Measurements from ENCODE around the gene ITGA1. TPM values are rescaled to one million over a fixed set of nuclear protein-coding genes. Genes with fewer than 3 reads are reported as not detected.

The ITGA1 gene
- polyA plus RNA-seq, 1 donor (not counting 4 experiments of a cell fraction or from before 2014, with no cell fraction given) = 1.4 TPM

GRCh38 chr5:52906845-52907244 lies 119.1 kb downstream of the ITGA1 start:
- no peak for DNase-seq (ENCODE audit: low read depth, low spot score)

DNA sequence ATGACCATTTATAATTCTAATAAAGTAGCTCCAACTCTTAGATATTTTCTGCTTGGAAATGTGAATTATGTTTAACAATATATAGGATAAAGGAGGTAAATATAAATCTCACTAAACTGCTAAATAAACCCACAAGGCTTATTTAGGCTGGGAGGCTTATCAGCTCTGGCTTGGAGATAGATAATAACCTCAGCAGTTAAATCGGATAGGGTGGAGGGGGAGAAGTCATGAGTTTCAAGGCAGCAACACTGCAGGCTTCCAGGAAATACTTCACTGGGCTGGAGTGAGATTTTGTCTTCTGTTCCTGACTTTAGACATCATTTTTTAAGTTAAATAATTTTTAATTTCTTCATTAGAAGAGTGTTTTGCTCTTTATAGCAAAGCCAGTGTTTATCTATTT lies 121.5 kb downstream of the ITGA1 start:
- no peak for DNase-seq (ENCODE audit: low read depth, low spot score)
- no peak overlapping the region for H3K9ac ChIP-seq (ENCODE audit: control insufficient read depth, extremely low read depth, insufficient read depth, low read length)
- H3K27me3 ChIP-seq (ENCODE audit: control insufficient read depth, extremely low read depth, insufficient read depth, low read length) = no peaks in the 10 kb centered on the region
- H3K36me3 ChIP-seq (ENCODE audit: control insufficient read depth in 2 of 2, extremely low read depth in 1 of 2, insufficient read depth in 2 of 2, low read length in 2 of 2) = no peaks in the 10 kb centered on the region
- H3K4me1 ChIP-seq (ENCODE audit: control insufficient read depth, extremely low read depth, insufficient read depth, low read length) = no peaks in the 10 kb centered on the region
- H3K4me2 ChIP-seq (ENCODE audit: control insufficient read depth, extremely low read depth, insufficient read depth, low read depth, low read length) = no peak overlapping the region
- FAIRE-seq = no peak
- no peaks in the 10 kb centered on the region for H3K9me1 ChIP-seq (ENCODE audit: control insufficient read depth, extremely low read depth, insufficient read depth, low read length)
- no peaks in the 10 kb centered on the region for H4K20me1 ChIP-seq (ENCODE audit: control insufficient read depth, extremely low read depth, insufficient read depth, low read length)
- H3K27ac ChIP-seq (ENCODE audit: control insufficient read depth, insufficient read depth, low read length) = no peak overlapping the region
- no peaks in the 10 kb centered on the region for H3K79me2 ChIP-seq (ENCODE audit: control insufficient read depth, insufficient read depth, low read length)
- H3K4me3 ChIP-seq (ENCODE audit: control insufficient read depth in 2 of 3, extremely low read depth in 1 of 3, insufficient read depth in 2 of 3, low read depth in 1 of 3, low read length in 3 of 3) = no peak overlapping the region
- dilution Hi-C loops (cut with MboI; ENCODE audit: extremely low pct_ligation_motif_present, low sequenced_read_pairs) = loop anchor here (25.0 kb wide), 1 partner anchor 222 kb away; no protein-coding TSS in a partner anchor
- TF ChIP-seq CTCF (optimal IDR thresholded peaks at IDR 0.05 in 1 of 3, IDR thresholded peaks at IDR 0.05 in 1 of 3, conservative IDR thresholded peaks at IDR 0.05 in 1 of 3; ENCODE audit: extremely low read depth in 1 of 3, insufficient read depth in 2 of 3, low read length in 3 of 3) (no peak), EZH2 (IDR thresholded peaks at IDR 0.05; ENCODE audit: low read length) (no peak)
- no peaks in the 10 kb centered on the region for H3K9me3 ChIP-seq (ENCODE audit: control insufficient read depth, low read depth, low read length)
- no peak overlapping the region for H2AFZ ChIP-seq (ENCODE audit: control insufficient read depth, low read length)

More at GRCh38 chr5:52906845-52907244, 119.1 kb downstream of the ITGA1 start:
- Histone ChIP-seq H3K4me3 (ENCODE audit: control insufficient read depth in 2 of 3, extremely low read depth in 1 of 3, insufficient read depth in 2 of 3, low read depth in 1 of 3, low read length in 3 of 3) (no peak overlapping the region), H3K9me3 (ENCODE audit: control insufficient read depth, low read depth, low read length) (no peaks in the 10 kb centered on the region), H3K27ac (ENCODE audit: control insufficient read depth, insufficient read depth, low read length) (no peak overlapping the region), H3K4me1 (ENCODE audit: control insufficient read depth, extremely low read depth, insufficient read depth, low read length) (no peaks in the 10 kb centered on the region), H3K9me1 (ENCODE audit: control insufficient read depth, extremely low read depth, insufficient read depth, low read length) (no peaks in the 10 kb centered on the region), H3K79me2 (ENCODE audit: control insufficient read depth, insufficient read depth, low read length) (no peaks in the 10 kb centered on the region), H3K9ac (ENCODE audit: control insufficient read depth, extremely low read depth, insufficient read depth, low read length) (no peak overlapping the region), H3K36me3 (ENCODE audit: control insufficient read depth in 2 of 2, extremely low read depth in 1 of 2, insufficient read depth in 2 of 2, low read length in 2 of 2) (no peaks in the 10 kb centered on the region), H3K27me3 (ENCODE audit: control insufficient read depth, extremely low read depth, insufficient read depth, low read length) (no peaks in the 10 kb centered on the region), H3K4me2 (ENCODE audit: control insufficient read depth, extremely low read depth, insufficient read depth, low read depth, low read length) (no peak overlapping the region), H4K20me1 (ENCODE audit: control insufficient read depth, extremely low read depth, insufficient read depth, low read length) (no peaks in the 10 kb centered on the region), H2AFZ (ENCODE audit: control insufficient read depth, low read length) (no peak overlapping the region)
- FAIRE-seq = no peak
- dilution Hi-C loops (cut with MboI; ENCODE audit: extremely low pct_ligation_motif_present, low sequenced_read_pairs) = loop anchor here (25.0 kb wide), 1 partner anchor 220 kb away; no protein-coding TSS in a partner anchor
- TF ChIP-seq EZH2 (IDR thresholded peaks at IDR 0.05; ENCODE audit: low read length) = no peak
- no peak for TF ChIP-seq CTCF (optimal IDR thresholded peaks at IDR 0.05 in 1 of 3, IDR thresholded peaks at IDR 0.05 in 1 of 3, conservative IDR thresholded peaks at IDR 0.05 in 1 of 3; ENCODE audit: extremely low read depth in 1 of 3, insufficient read depth in 2 of 3, low read length in 3 of 3)
